Adrenal gland (tissue), 12 donors: Measurements from ENCODE around the gene KRTAP5-2. TPM values are rescaled to one million over a fixed set of nuclear protein-coding genes. Genes with fewer than 3 reads are reported as not detected.
"Not testable (repeated sequence)": the region's sequence is repeated elsewhere in the genome, so short reads cannot be mapped to it uniquely, and the experiment has no call there.

Source experiments
- DNase-seq, 7 donors: peaks; one replicate each; pipeline ENCODE4 v3.0.0-alpha.2; 2019 to 2020
- H3K27ac ChIP-seq, 5 donors: fragments of 200-600 bp; sonication (generic) in 4 of 5; 1 replicate in 3 of 5; 2 replicates in 2 of 5; pipeline versions ENCODE4 v1.5.1 to v1.8.0; 2016 to 2020; ENCODE audit warnings: mild to moderate bottlenecking in 1 of 5
- H3K27me3 ChIP-seq: fragments of 200-600 bp; 2 replicates; pipeline ENCODE4 v1.8.0; 2021
- H3K36me3 ChIP-seq, 2 donors: fragments of 200-600 bp; replicated peaks in 1 of 2; 1 replicate in 1 of 2; 2 replicates in 1 of 2; pipeline versions ENCODE4 v1.5.1 to v1.8.0; 2018 to 2022
- H3K4me1 ChIP-seq, 2 donors: fragments of 200-600 bp; replicated peaks in 1 of 2; 1 replicate in 1 of 2; 2 replicates in 1 of 2; pipeline versions ENCODE4 v1.5.1 to v1.8.0; 2018 to 2021
- H3K4me3 ChIP-seq, 4 donors: fragments of 200-600 bp; sonication (generic) in 3 of 4; one replicate each; pipeline ENCODE4 v1.5.1; 2016 to 2018
- H3K9me3 ChIP-seq, 3 donors: fragments of 200-600 bp; sonication (generic) in 1 of 3; replicated peaks in 1 of 3; 1 replicate in 2 of 3; 2 replicates in 1 of 3; pipeline versions ENCODE4 v1.5.1 to v1.8.0; 2016 to 2021
- POLR2A ChIP-seq, 2 donors: fragments of 450-650 bp; IDR thresholded peaks; one replicate each; pipeline ENCODE4 v1.6.1; 2017; ENCODE audit warnings: antibody characterized with exemption in 2 of 2, mild to moderate bottlenecking in 2 of 2, moderate library complexity in 1 of 2
- WGBS, 4 donors: extraction: QIAGEN DNeasy Blood & Tissue Kit in 2 of 4; methylation state at CpG; one replicate each; pipeline versions ENCODE4 v1.1.5 to v1.1.7; 2013 to 2017; 5-methylcytosine and 5-hydroxymethylcytosine counted together
- intact Hi-C, 2 donors: fragments of 100-400 bp; cut with DNase I; formaldehyde crosslinking; loops; one replicate each; pipeline versions ENCODE4 v1.14.1 to v1.15.0; 2022 to 2023
- polyA plus RNA-seq, 3 donors: library from polyadenylated mRNA; stranded (reverse); fragments of 200-250 nt in 2 of 3; fragments of 350-450 nt in 1 of 3; fragmentation: Illumina TruSeq in 1 of 3; extraction: RNeasy Lipid Tissue Mini Kit (QIAGEN cat#74804) in 1 of 3; gene quantifications; one replicate each; pipeline ENCODE4 v1.2.3, GENCODE V29; 2013 to 2014
- total RNA-seq, 9 donors: library from RNA; depleted of rRNA in 4 of 9; stranded (reverse); fragments of >200 nt in 4 of 9; fragments of 120-200 nt in 1 of 9; fragmentation: NEBNext Ultra II Directional in 1 of 9; extraction: Animal tissue kit (Norgen Biotek cat#: 25700) in 1 of 9; gene quantifications; one replicate each; pipeline versions ENCODE4 v1.1.0 to v1.2.4, GENCODE V29; 2013 to 2023
- TF ChIP-seq, protein P1 (sequence below), 6 experiments: fragments of 450-650 bp in 4 of 6; fragments of 200-600 bp in 2 of 6; sonication (generic) in 1 of 6; IDR thresholded peaks; 1 replicate in 5 of 6; 2 replicates in 1 of 6; pipeline versions ENCODE4 v1.5.1 to v1.8.0; 2016 to 2021; ENCODE audit warnings: antibody characterized with exemption in 6 of 6, mild to moderate bottlenecking in 2 of 6, moderate library complexity in 1 of 6
- donor health status: healthy with polysubstance abuse.
- donor health status: Bipolar disorder and iron deficiency.
- donor health status: DM: yes; HTN: yes; CAD: no.
- donor health status: DM: no; HTN: no; CAD: no.
- donor health status: DM: no; HTN: no; CAD: no.
- donor health status: DM: yes; HTN: yes; CAD: no.

The KRTAP5-2 gene
- total and polyA plus RNA-seq, 12 donors, result not detected

DNA sequence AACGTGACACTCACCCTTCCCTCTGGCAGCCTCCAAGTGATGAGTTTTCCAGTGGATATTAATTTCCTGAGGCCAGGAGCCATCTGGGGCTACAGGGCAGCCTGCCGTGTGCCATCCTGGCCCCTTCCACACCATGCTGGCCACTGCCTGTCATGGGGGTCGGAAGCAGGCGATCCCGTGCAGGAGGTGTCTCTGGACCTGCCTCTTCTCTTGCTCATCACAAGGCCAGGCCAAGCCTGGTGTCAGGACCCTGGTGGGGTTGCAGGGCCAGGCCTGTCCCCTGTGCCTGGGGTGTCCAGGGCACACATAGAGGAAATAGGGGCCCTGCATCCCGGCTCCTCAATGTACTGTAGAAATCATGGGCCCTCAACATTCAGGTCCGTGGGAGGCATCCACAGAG, 6.6 kb upstream of the KRTAP5-2 start:
- intact Hi-C loops, result no loop called here
- DNase-seq, result no peak
- WGBS, 4 donors, result 73 to 81% (median 78%) methylated on average over 4 to 7 of the region's 7 CpGs
- Histone ChIP-seq H3K27ac (no peak overlapping the region), H3K4me1 (no peaks in the 10 kb centered on the region), H3K4me3 (no peak overlapping the region), H3K36me3 (no peaks in the 10 kb centered on the region), H3K27me3 (no peaks in the 10 kb centered on the region), H3K9me3 (no peaks in the 10 kb centered on the region)
- TF ChIP-seq, protein P1, sequence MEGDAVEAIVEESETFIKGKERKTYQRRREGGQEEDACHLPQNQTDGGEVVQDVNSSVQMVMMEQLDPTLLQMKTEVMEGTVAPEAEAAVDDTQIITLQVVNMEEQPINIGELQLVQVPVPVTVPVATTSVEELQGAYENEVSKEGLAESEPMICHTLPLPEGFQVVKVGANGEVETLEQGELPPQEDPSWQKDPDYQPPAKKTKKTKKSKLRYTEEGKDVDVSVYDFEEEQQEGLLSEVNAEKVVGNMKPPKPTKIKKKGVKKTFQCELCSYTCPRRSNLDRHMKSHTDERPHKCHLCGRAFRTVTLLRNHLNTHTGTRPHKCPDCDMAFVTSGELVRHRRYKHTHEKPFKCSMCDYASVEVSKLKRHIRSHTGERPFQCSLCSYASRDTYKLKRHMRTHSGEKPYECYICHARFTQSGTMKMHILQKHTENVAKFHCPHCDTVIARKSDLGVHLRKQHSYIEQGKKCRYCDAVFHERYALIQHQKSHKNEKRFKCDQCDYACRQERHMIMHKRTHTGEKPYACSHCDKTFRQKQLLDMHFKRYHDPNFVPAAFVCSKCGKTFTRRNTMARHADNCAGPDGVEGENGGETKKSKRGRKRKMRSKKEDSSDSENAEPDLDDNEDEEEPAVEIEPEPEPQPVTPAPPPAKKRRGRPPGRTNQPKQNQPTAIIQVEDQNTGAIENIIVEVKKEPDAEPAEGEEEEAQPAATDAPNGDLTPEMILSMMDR (IDR thresholded peaks at IDR 0.05), result no peak
- no peak for TF ChIP-seq POLR2A (IDR thresholded peaks at IDR 0.05)

DNA sequence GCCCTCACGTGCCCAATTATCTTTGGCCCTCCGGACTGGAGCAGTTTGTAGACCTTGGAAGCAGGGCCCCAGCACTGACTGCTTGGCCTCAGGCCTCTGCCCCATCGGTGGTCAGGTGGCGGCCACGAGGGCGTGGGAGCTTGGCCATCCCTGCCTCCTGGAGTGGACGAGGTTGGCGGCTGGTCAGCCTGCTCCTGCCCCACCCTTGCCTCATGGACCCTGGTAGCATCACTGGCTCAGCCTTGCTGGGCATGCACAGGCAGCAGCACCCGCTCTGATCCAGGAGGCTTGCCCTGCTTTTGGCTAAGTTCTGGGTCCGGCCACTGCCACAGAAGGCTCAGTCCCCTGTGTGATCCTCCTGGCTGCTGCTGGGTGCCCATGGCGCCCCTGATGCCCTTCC, 6.1 kb upstream of the KRTAP5-2 start:
- TF ChIP-seq, protein P1 (IDR thresholded peaks at IDR 0.05), result no peak
- no peak for TF ChIP-seq POLR2A (IDR thresholded peaks at IDR 0.05)
- no peak overlapping the region for H3K27ac ChIP-seq
- H3K36me3 ChIP-seq, result no peaks in the 10 kb centered on the region
- 84 to 90% (median 87%) methylated on average over 7 to 11 of the region's 11 CpGs for WGBS, 4 donors
- H3K27me3 ChIP-seq, result no peaks in the 10 kb centered on the region
- no peak for DNase-seq
- H3K9me3 ChIP-seq, result no peaks in the 10 kb centered on the region
- H3K4me1 ChIP-seq, result no peaks in the 10 kb centered on the region
- H3K4me3 ChIP-seq, result no peak overlapping the region
- intact Hi-C loops, result no loop called here

DNA sequence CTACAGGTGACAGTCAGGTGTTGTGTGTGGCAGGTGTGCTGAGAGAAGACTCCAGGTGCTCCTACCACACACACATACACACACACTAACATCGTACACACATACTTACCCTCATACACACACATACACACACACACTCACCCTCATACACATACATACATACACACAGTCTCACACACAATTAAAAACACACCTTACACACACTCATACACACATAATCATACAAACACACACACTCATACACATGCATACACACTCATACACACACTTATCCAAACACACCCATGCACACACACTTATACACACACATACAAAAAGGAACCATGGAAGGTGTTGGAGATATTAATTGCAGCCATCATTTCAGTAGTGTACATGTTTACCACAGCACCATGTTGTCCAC, 5.5 kb upstream of the KRTAP5-2 start:
- TF ChIP-seq, protein P1 (IDR thresholded peaks at IDR 0.05), result no peak
- no peak for TF ChIP-seq POLR2A (IDR thresholded peaks at IDR 0.05)
- Histone ChIP-seq H3K27me3 (no peaks in the 10 kb centered on the region), H3K4me1 (no peaks in the 10 kb centered on the region), H3K27ac (no peak overlapping the region), H3K9me3 (no peaks in the 10 kb centered on the region), H3K4me3 (no peak overlapping the region), H3K36me3 (no peaks in the 10 kb centered on the region)
- DNase-seq, result no peak
- intact Hi-C loops, result no loop called here
- WGBS, 4 donors, result 58 to 90% (median 68%) methylated on average over 1 of the region's 1 CpG

DNA sequence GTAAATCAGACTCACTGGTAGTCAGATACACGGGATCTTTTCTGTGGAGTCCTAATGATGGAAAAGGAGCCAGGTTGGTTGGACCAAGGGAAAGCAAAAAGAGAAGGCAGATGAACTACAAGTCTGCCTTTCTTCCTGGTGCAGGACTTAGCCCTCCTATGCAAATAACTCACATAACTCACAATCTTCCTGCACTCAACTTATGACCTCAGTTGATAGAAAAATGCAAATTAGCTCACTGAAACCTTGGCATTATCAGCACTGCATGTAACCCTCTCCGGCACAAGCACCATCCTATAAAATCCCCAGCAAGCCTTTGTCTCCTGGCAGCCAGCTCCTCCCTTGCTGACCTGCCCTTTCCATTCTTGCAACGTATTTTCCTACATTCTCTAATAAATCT, 3.6 kb upstream of the KRTAP5-2 start:
- H3K27me3 ChIP-seq, H3K9me3 ChIP-seq, intact Hi-C loops, H3K4me1 ChIP-seq, DNase-seq, H3K27ac ChIP-seq, H3K4me3 ChIP-seq, H3K36me3 ChIP-seq: not testable (repeated sequence)
- WGBS, 4 donors, result 34 to 68% (median 51%) methylated on average over 3 of the region's 3 CpGs

DNA sequence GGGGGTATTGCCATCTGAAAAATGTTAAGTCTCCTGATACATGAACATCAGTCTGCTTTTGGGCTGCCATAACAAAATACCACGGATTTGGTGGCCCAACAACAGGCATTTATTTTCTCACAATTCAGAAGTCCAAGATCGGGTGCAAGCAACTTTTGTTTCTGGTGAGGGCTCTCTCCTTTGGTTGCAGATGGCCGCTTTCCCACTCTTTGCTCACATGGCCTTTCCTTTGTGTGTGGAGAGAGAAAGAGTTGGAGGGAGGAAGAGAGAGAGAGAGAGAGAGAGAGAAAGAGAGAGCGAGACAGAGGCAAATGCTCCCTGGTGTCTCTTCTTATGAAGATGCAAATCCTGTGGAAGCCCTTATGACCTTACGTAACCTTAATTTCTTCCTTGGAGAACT, 2.5 kb upstream of the KRTAP5-2 start:
- H3K4me3 ChIP-seq, result no peak overlapping the region
- H3K9me3 ChIP-seq, result no peaks in the 10 kb centered on the region
- no peaks in the 10 kb centered on the region for H3K4me1 ChIP-seq
- TF ChIP-seq, protein P1 (IDR thresholded peaks at IDR 0.05), result no peak
- no peak for TF ChIP-seq POLR2A (IDR thresholded peaks at IDR 0.05)
- no peak overlapping the region for H3K27ac ChIP-seq
- intact Hi-C loops, result no loop called here
- no peaks in the 10 kb centered on the region for H3K36me3 ChIP-seq
- DNase-seq, result no peak
- 73 to 78% (median 76%) methylated on average over 5 of the region's 5 CpGs for WGBS, 4 donors
- peaks cover 12% of the 10 kb centered on the region for H3K27me3 ChIP-seq
